DMS 273 (cell line): Measurements from ENCODE around the gene DYNLRB2.

ENCODE experiments used
- DNase-seq: peaks from one replicate; lab custom pipeline; 2025; ENCODE audit not compliant: unreplicated experiment; lab: John Stamatoyannopoulos, UW

The DYNLRB2 gene

GRCh38 chr16:80547145-80547544 is 6.4 kb downstream of the DYNLRB2 start:
- DNase-seq, result no peak

- no peak for DNase-seq
Observed at GRCh38 chr16:80552277-80552676, 11.5 kb downstream of the DYNLRB2 start.

- DNase-seq, result no peak
Observed at GRCh38 chr16:80554033-80554432, 13.2 kb downstream of the DYNLRB2 start.

GRCh38 chr16:80556481-80556880 is 15.7 kb downstream of the DYNLRB2 start:
- no peak for DNase-seq

- DNase-seq, result no peak
Observed at GRCh38 chr16:80557037-80557436, 16.2 kb downstream of the DYNLRB2 start.

- DNase-seq, result no peak
Observed at GRCh38 chr16:80559369-80559768, 18.6 kb downstream of the DYNLRB2 start.

DNA sequence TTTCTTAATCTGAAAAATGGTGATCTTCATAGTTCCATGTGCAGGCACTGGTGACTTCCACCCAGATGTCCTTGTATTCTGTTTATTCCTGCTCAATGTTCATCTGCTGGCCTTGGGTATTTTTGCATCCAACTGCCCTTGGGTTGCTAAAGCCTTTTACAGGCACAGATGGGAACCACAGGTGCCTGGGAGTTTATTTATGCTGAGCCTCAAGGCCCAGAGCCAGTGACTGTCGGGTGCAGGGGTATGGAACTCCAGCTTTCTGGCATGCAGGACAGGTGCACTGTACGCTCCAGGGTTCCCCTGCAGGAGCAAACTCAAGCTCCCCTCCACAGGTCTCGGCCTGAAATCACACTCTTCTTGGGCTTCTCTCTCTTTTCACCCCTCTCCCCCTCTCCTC is 22.3 kb downstream of the DYNLRB2 start:
- DNase-seq, result no peak

GRCh38 chr16:80564394-80564793 is 23.6 kb downstream of the DYNLRB2 start:
- no peak for DNase-seq

- no peak for DNase-seq
Observed at GRCh38 chr16:80569440-80570105, 28.8 kb downstream of the DYNLRB2 start.

DNA sequence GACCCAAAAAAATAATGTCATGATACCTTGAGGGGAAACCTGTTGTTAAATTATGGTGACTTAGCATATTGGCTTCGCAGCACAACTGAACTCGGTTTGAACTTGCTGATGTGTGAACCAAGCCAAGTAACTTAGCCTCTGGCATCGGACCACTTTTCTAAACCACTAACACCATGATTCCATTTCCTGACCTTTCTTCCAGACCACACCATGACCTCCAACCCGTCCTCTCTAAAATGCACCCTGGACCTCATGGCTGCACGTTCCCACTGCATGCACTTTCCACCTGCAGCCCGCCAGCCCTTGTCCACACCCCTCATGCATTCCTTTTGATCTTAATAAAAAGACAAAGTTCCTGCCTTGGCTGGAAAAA is 29.3 kb downstream of the DYNLRB2 start:
- no peak for DNase-seq

DNA sequence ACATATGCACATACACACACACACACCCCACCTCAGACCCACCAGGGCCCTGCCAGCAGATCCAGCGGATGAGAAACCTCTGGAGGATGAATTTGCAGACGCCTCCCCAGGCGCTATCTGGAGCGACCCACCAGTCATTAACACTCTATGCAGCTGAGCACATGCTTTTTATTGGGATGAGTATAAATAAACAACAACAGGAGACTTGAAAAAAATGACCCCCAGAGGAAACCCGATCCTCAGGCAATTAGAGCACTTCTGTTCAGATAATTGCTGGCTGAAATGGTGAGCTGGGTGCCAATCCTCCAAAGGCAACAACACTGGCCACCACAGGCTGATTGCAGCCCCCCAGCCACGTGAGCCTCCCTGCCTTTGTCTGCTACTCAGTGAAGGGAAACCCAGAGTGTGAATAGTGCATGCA is 32.9 kb downstream of the DYNLRB2 start:
- no peak for DNase-seq

- DNase-seq, result no peak
Observed at GRCh38 chr16:80576343-80576912, 35.6 kb downstream of the DYNLRB2 start.

GRCh38 chr16:80577485-80578280 is 36.9 kb downstream of the DYNLRB2 start:
- no peak for DNase-seq

DNA sequence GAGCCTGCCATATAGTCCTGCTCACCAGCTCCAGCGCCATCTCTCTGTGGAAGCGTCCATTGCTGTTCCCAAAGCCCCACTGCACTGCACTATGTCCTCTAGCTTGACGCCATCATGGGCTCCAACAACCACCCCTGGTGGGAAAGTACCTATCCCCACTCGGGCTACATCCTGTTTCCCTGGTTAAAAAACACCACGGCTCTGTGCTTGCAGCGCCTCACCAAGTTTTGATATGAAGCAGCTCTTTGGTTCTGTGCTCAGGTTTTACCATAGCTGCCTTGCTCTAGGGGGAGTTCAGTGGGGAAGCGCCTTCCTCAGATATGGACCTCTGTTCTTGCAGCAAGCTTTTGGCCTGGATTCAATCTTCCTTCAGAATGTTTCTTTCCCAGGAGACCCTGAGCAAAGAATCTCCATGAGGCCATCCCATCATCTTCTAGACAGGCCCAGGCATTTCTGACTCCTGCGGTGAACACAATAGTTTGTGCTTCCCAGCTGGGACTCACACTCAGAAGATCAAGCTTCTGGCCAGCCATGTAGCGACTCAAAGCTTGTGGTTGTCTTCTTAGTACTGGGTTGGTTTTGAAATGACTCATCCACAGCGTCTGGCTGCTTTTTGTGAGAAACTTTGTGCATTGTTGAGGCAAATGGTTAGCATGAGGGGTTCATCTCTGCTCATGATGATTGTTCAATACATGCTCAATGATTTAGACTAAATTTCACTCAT is 39.5 kb downstream of the DYNLRB2 start:
- no peak for DNase-seq

GRCh38 chr16:80583466-80583865 is 42.7 kb downstream of the DYNLRB2 start:
- DNase-seq, result no peak

DNA sequence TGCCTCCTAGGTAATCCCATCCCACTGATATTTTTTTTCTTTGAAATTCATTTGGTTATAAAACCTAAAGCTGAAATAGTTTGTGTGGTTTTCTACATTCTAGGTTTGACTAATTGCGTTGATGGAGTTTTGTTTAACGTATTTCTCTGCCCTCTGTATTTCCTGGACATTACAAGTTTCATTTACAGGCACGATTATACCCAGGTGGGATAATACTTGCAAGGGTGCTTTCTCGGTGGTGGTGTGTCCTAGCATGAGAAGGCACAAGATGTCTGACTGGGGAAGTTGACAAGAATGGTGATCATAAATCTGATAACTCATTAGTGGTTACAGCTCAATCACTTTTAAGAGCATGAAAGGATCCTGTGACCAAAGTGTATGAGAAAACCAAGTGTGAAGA is 45.0 kb downstream of the DYNLRB2 start:
- no peak for DNase-seq

DNA sequence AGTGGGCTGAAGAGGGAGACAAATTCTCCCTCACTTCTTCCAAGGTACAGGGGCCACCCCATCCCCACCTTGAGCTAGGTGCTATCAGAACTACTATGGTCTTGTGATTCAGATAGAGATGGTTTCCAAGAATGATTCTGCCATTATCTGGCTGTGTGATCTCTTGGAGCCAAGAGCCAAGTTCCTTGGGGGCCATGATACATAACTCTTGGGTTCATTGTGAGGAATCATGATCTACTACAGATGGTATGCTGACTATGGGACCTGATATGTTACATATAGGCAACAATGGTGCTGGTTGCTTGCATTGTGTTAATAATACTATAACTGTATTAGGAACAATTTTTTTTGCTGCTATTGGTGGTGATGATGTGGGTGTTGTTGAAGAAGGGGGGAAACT is 45.7 kb downstream of the DYNLRB2 start:
- no peak for DNase-seq

- no peak for DNase-seq
Observed at GRCh38 chr16:80587071-80587470, 46.3 kb downstream of the DYNLRB2 start.

DNA sequence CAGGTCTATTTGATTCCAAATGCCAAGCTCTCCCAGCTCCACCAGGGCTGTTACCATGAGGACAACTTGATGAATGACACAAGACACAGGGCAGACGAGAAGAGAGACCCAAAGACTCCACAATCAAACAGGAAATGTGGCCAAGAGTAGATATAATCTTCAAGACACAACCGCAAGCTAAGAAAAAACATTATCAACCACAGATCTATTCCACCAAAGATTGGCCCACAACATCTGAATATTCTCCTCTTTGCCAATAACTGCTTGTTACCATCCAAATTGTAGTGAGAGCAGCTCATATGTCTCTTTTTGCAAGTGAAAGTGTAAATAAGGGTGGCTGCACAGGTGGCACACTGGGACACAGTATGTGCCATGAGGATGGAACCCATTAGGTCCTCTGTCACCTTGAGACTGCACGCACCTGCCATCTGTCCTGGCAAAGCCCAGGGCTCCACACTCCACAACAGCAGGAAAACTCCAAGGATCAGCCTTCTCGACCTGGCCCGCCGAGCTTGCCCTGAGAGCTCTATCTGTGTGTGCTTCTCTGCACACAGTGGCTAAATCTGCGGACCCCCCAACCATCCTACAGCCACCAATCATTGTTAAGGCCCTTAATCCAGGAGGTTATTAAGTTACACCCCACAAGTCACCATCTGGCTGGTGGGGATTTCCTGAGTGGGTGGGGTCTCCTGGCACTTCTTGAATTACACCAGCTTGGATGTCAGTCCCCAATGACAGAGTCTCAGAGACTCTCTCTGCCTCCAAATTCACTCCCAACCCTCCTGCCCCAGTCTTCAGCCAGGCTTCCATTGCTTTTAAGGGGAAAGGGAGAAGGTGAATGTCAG is 50.5 kb downstream of the DYNLRB2 start:
- DNase-seq, result no peak

- no peak for DNase-seq
Observed at GRCh38 chr16:80592273-80592672, 51.5 kb downstream of the DYNLRB2 start.

DNA sequence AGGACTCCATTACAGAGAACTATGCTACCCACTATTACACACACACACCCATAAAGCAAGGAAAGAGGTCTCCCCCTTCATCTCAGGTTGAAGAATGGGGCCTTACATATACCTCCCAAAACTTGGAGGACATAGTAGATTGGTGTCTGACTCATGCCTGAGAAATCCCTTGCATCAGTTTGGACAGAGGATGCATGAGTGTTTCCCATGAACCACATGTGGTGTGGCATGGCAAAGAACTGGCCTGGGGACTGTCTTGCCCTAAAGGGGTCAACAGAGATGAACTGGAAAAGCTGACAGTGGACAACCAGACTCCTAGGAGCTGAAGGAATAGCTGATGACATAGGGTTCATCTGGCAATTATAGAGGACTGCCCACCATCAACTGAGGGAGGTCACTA is 54.0 kb downstream of the DYNLRB2 start:
- no peak for DNase-seq
